Keratinocyte (primary cell): ENCODE results near the gene GANC. TPM values are rescaled to one million over a fixed set of nuclear protein-coding genes. Genes with fewer than 3 reads are reported as not detected.

Experiments used
- DNase-seq: peaks from one replicate; pipeline ENCODE4 v3.0.0-alpha.2; 2011; ENCODE audit warnings: low read depth, missing footprints, low spot score
- FAIRE-seq: peaks from 2 replicates; lab custom pipeline; 2011; peaks lifted over from hg19 to GRCh38; lab: Jason Lieb, UNC
- H2AFZ ChIP-seq: 2 replicates; pipeline ENCODE4 v1.6.0; 2012; ENCODE audit warnings: low read length, control low read depth, inconsistent platforms; ENCODE audit not compliant: control insufficient read depth
- H3K27ac ChIP-seq: 2 replicates; pipeline ENCODE4 v1.5.1; 2011; ENCODE audit warnings: low read length; ENCODE audit not compliant: control insufficient read depth, insufficient read depth
- H3K27me3 ChIP-seq: 3 replicates; pipeline ENCODE4 v1.6.0; 2011; ENCODE audit warnings: low read length; ENCODE audit not compliant: control insufficient read depth, insufficient read depth; ENCODE audit errors: extremely low read depth
- H3K36me3 ChIP-seq, 2 experiments: 2 replicates in 1 of 2; 3 replicates in 1 of 2; pipeline ENCODE4 v1.5.1; 2011; ENCODE audit warnings: low read length in 2 of 2, mild to moderate bottlenecking in 1 of 2; ENCODE audit not compliant: control insufficient read depth in 2 of 2, insufficient read depth in 2 of 2; ENCODE audit errors: extremely low read depth in 1 of 2
- H3K4me1 ChIP-seq: 3 replicates; pipeline ENCODE4 v1.5.1; 2011; ENCODE audit warnings: low read length; ENCODE audit not compliant: control insufficient read depth, insufficient read depth; ENCODE audit errors: extremely low read depth
- H3K4me2 ChIP-seq: 3 replicates; pipeline ENCODE4 v1.6.0; 2011; ENCODE audit warnings: low read depth, low read length; ENCODE audit not compliant: control insufficient read depth, insufficient read depth; ENCODE audit errors: extremely low read depth
- H3K4me3 ChIP-seq, 3 experiments: fragments of 200-600 bp in 1 of 3; sonication (generic) in 1 of 3; 2 replicates in 2 of 3; 3 replicates in 1 of 3; pipeline ENCODE4 v1.5.1; 2011 to 2016; ENCODE audit warnings: low read length in 3 of 3, mild to moderate bottlenecking in 3 of 3, control low read depth in 2 of 3, inconsistent platforms in 1 of 3, low read depth in 1 of 3, mixed read lengths in 1 of 3, mixed run types in 1 of 3, moderate library complexity in 1 of 3; ENCODE audit not compliant: control insufficient read depth in 2 of 3, insufficient read depth in 2 of 3; ENCODE audit errors: extremely low read depth in 1 of 3
- H3K79me2 ChIP-seq: 2 replicates; pipeline ENCODE4 v1.6.0; 2012; ENCODE audit warnings: low read length; ENCODE audit not compliant: control insufficient read depth, insufficient read depth
- H3K9ac ChIP-seq: 3 replicates; pipeline ENCODE4 v1.6.0; 2011; ENCODE audit warnings: low read length; ENCODE audit not compliant: control insufficient read depth, insufficient read depth; ENCODE audit errors: extremely low read depth
- H3K9me1 ChIP-seq: 3 replicates; pipeline ENCODE4 v1.6.0; 2011; ENCODE audit warnings: low read length; ENCODE audit not compliant: control insufficient read depth, insufficient read depth; ENCODE audit errors: extremely low read depth
- H3K9me3 ChIP-seq: 2 replicates; pipeline ENCODE4 v1.5.1; 2012; ENCODE audit warnings: low read depth, low read length; ENCODE audit not compliant: control insufficient read depth
- H4K20me1 ChIP-seq: 3 replicates; pipeline ENCODE4 v1.6.0; 2011; ENCODE audit warnings: low read length; ENCODE audit not compliant: control insufficient read depth, insufficient read depth; ENCODE audit errors: extremely low read depth
- EZH2 ChIP-seq: IDR thresholded peaks from one replicate; pipeline ENCODE4 v1.6.1; 2012; ENCODE audit warnings: inconsistent platforms, mild to moderate bottlenecking, low read length, moderate library complexity
- dilution Hi-C: fragments of 300-500 bp; cut with MboI; formaldehyde crosslinking; loops from one replicate; pipeline ENCODE4 v1.7.0; 2020; ENCODE audit warnings: low sequenced_read_pairs; ENCODE audit not compliant: extremely low pct_ligation_motif_present
- polyA plus RNA-seq, 5 experiments: library from polyadenylated mRNA; depleted of rRNA in 3 of 5; stranded (reverse) in 3 of 5; stranded (forward) in 1 of 5; unstranded in 1 of 5; fragments of >200 nt; gene quantifications; 1 replicate in 1 of 5; 2 replicates in 3 of 5; 3 replicates in 1 of 5; pipeline versions ENCODE4 v1.2.1 to v1.2.3, GENCODE V29; 2011 to 2012; ENCODE audit warnings: missing spikeins in 2 of 5, low read depth in 1 of 5, low replicate concordance in 1 of 5
- TF ChIP-seq, protein P1 (sequence below), 3 experiments: IDR thresholded peaks in 1 of 3; conservative IDR thresholded peaks in 1 of 3; optimal IDR thresholded peaks in 1 of 3; 2 replicates in 2 of 3; 3 replicates in 1 of 3; pipeline versions ENCODE3 to v1.5.1; 2011; ENCODE audit warnings: low read length in 3 of 3, mild to moderate bottlenecking in 3 of 3, moderate library complexity in 2 of 3, control low read depth in 1 of 3, inconsistent platforms in 1 of 3; ENCODE audit not compliant: insufficient read depth in 2 of 3; ENCODE audit errors: extremely low read depth in 1 of 3

Gene GANC
- polyA plus RNA-seq, 1 donor (not counting 4 experiments of a cell fraction or from before 2014, with no cell fraction given): 46.2 TPM

GRCh38 chr15:42352401-42352800 is 79.4 kb downstream of the GANC start:
- H3K9me1 ChIP-seq: no peaks in the 10 kb centered on the region
- H2AFZ ChIP-seq: no peak overlapping the region
- H3K9ac ChIP-seq: no peak overlapping the region
- DNase-seq: no peak
- TF ChIP-seq, protein P1, sequence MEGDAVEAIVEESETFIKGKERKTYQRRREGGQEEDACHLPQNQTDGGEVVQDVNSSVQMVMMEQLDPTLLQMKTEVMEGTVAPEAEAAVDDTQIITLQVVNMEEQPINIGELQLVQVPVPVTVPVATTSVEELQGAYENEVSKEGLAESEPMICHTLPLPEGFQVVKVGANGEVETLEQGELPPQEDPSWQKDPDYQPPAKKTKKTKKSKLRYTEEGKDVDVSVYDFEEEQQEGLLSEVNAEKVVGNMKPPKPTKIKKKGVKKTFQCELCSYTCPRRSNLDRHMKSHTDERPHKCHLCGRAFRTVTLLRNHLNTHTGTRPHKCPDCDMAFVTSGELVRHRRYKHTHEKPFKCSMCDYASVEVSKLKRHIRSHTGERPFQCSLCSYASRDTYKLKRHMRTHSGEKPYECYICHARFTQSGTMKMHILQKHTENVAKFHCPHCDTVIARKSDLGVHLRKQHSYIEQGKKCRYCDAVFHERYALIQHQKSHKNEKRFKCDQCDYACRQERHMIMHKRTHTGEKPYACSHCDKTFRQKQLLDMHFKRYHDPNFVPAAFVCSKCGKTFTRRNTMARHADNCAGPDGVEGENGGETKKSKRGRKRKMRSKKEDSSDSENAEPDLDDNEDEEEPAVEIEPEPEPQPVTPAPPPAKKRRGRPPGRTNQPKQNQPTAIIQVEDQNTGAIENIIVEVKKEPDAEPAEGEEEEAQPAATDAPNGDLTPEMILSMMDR (optimal IDR thresholded peaks at IDR 0.05 in 1 of 3, IDR thresholded peaks at IDR 0.05 in 1 of 3, conservative IDR thresholded peaks at IDR 0.05 in 1 of 3; ENCODE audit: extremely low read depth in 1 of 3, insufficient read depth in 2 of 3, low read length in 3 of 3): no peak
- TF ChIP-seq EZH2: no peak
- dilution Hi-C loops: no loop called here
- no peaks in the 10 kb centered on the region for H3K27me3 ChIP-seq
- H3K79me2 ChIP-seq: no peaks in the 10 kb centered on the region
- peaks cover 18% of the 10 kb centered on the region for H3K4me1 ChIP-seq
- no peaks in the 10 kb centered on the region for H4K20me1 ChIP-seq
- H3K27ac ChIP-seq: no peak overlapping the region
- peaks cover 13 to 15% of the 10 kb centered on the region in 2 experiments for H3K36me3 ChIP-seq
- no peaks in the 10 kb centered on the region for H3K9me3 ChIP-seq
- no peak for FAIRE-seq
- H3K4me2 ChIP-seq: no peak overlapping the region
- H3K4me3 ChIP-seq: no peak overlapping the region

GRCh38 chr15:42353061-42353460 is 80.1 kb downstream of the GANC start:
- no peaks in the 10 kb centered on the region for H3K27me3 ChIP-seq
- no peak overlapping the region for H2AFZ ChIP-seq
- H3K36me3 ChIP-seq: peaks cover 13 to 16% of the 10 kb centered on the region in 2 experiments
- H3K4me1 ChIP-seq: peaks cover 11% of the 10 kb centered on the region
- FAIRE-seq (no peak), DNase-seq (no peak)
- no peaks in the 10 kb centered on the region for H3K9me3 ChIP-seq
- no peak overlapping the region for H3K4me3 ChIP-seq
- no peaks in the 10 kb centered on the region for H3K9me1 ChIP-seq
- H4K20me1 ChIP-seq: no peaks in the 10 kb centered on the region
- H3K27ac ChIP-seq: no peak overlapping the region
- TF ChIP-seq EZH2: no peak
- TF ChIP-seq, protein P1 (optimal IDR thresholded peaks at IDR 0.05 in 1 of 3, IDR thresholded peaks at IDR 0.05 in 1 of 3, conservative IDR thresholded peaks at IDR 0.05 in 1 of 3; ENCODE audit: extremely low read depth in 1 of 3, insufficient read depth in 2 of 3, low read length in 3 of 3): no peak
- dilution Hi-C loops: no loop called here
- no peak overlapping the region for H3K9ac ChIP-seq
- no peak overlapping the region for H3K4me2 ChIP-seq
- no peaks in the 10 kb centered on the region for H3K79me2 ChIP-seq
